ENCODE measurements around the gene KRTAP9-6. TPM values are rescaled to one million over a fixed set of nuclear protein-coding genes. Genes with fewer than 3 reads are reported as not detected.
"Not testable (repeated sequence)": the region's sequence is repeated elsewhere in the genome, so short reads cannot be mapped to it uniquely, and the experiment has no call there.

KRTAP9-6 gene
- polyA plus RNA-seq, 2 of the 4 experiments (the other 2 are of a cell fraction), result not detected

DNA sequence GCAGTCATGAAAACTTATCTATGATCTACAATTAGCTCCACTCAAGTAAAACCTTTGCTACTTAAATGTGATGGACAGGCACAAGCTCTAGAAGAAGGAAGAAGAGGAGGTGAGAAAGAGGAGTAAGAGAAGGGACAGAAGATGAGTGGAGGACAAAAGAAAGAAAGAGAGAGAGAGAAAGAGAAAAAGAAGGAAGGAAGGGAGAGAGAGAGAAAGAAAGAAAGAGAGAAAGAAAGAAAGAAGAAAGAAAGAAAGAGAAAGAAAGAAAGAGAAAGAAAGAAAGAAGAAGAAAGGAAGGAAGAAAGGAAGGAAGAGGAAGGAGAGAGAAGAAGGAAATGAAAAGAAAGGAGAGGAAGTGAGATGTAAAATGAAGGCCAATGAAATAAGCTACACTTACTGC, 35.1 kb upstream of the KRTAP9-6 start:
- ATAC-seq, result no peak
- CTCF ChIA-PET, result interaction anchor here (0.8 kb wide), 1 partner anchor 60 kb away, joined by 3 read pairs; no protein-coding TSS in a partner anchor
- TF ChIP-seq MAX (IDR thresholded peaks at IDR 0.05) (no peak), NPAS2 (CRISPR knock-in tag; IDR thresholded peaks at IDR 0.05; ENCODE audit: borderline replicate concordance) (no peak)
- DNase-seq (ENCODE audit: low read depth in 1 of 2, low spot score in 1 of 2), result no peak
- H3K27ac ChIP-seq, result no peak overlapping the region
- H3K4me3 ChIP-seq, result no peak overlapping the region
- no peaks in the 10 kb centered on the region for H3K9me3 ChIP-seq
- POLR2A ChIA-PET, result no interaction called here
- FAIRE-seq, result no peak
- no peaks in the 10 kb centered on the region for H3K4me1 ChIP-seq
- H3K4me2 ChIP-seq, result no peak overlapping the region

DNA sequence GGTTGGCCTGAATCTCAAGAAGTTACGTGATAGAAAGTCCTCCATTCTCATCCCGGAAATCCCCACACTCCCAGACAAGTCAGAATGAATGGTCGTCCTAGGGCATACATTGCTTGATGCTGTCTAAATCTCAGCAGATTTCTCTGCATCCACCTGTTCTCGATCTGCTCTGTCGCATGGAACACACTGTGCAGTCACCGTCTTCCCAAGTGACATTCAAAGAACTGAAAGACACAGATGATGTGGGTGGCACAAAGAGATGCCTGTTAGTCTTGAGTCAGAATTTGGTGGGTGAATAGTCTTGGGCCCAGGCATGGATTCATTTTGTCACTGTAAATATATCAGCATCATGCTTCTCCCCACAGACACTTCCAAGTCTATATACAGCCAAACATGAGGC, 33.4 kb upstream of the KRTAP9-6 start:
- DNase-seq (ENCODE audit: low read depth in 1 of 2, low spot score in 1 of 2), result no peak
- no peaks in the 10 kb centered on the region for H3K4me1 ChIP-seq
- ATAC-seq, result no peak
- H3K4me2 ChIP-seq, result no peak overlapping the region
- H3K9me3 ChIP-seq, result no peaks in the 10 kb centered on the region
- 74% methylated on average over 6 of the region's 6 CpGs for WGBS (ENCODE audit: missing lambda C conversion rate)
- H3K4me3 ChIP-seq, result no peak overlapping the region
- TF ChIP-seq FOSB (CRISPR knock-in tag; IDR thresholded peaks at IDR 0.05) (no peak), POLR2A (IDR thresholded peaks at IDR 0.05; ENCODE audit: low read length) (no peak), ZSCAN20 (CRISPR knock-in tag; IDR thresholded peaks at IDR 0.05) (no peak)
- POLR2A ChIA-PET, result no interaction called here
- H3K27ac ChIP-seq, result no peak overlapping the region
- CTCF ChIA-PET, result no interaction called here
- no peak for FAIRE-seq

- WGBS (ENCODE audit: missing lambda C conversion rate), result 54% methylated on average over 1 of the region's 1 CpG
- H3K4me1 ChIP-seq; DNase-seq (ENCODE audit: low read depth in 1 of 2, low spot score in 1 of 2); H3K9me3 ChIP-seq; H3K4me2 ChIP-seq; POLR2A ChIA-PET; FAIRE-seq; ATAC-seq; H3K27ac ChIP-seq; H3K4me3 ChIP-seq: not testable (repeated sequence)
- CTCF ChIA-PET, result interaction anchor here (0.9 kb wide), 1 partner anchor 28 kb away, joined by 3 read pairs; no protein-coding TSS in a partner anchor
Measured at GRCh38 chr17:41232399-41233105, 32.6 kb upstream of the KRTAP9-6 start, which contains the start of gene KRTAP9-3. Gene KRTAP9-3, plus strand, starts transcription at chr17:41232449. Its CDS starts 53 bp downstream, at chr17:41232502.

- FAIRE-seq; H3K4me2 ChIP-seq; H3K4me3 ChIP-seq; DNase-seq (ENCODE audit: low read depth in 1 of 2, low spot score in 1 of 2); ATAC-seq; H3K27ac ChIP-seq; CTCF ChIA-PET; H3K4me1 ChIP-seq; POLR2A ChIA-PET: not testable (repeated sequence)
- WGBS (ENCODE audit: missing lambda C conversion rate), result 47% methylated on average over 4 of the region's 4 CpGs
- peaks cover 16% of the 10 kb centered on the region; the same call in 2 of the 3 replicates for H3K9me3 ChIP-seq
Measured at GRCh38 chr17:41237116-41237515, 28.1 kb upstream of the KRTAP9-6 start.

- DNase-seq (ENCODE audit: low read depth in 1 of 2, low spot score in 1 of 2); CTCF ChIA-PET; H3K4me1 ChIP-seq; H3K4me3 ChIP-seq; H3K4me2 ChIP-seq; FAIRE-seq; ATAC-seq; POLR2A ChIA-PET; H3K27ac ChIP-seq: not testable (repeated sequence)
- H3K9me3 ChIP-seq, result peaks cover 18% of the 10 kb centered on the region; the same call in 2 of the 3 replicates
- WGBS (ENCODE audit: missing lambda C conversion rate), result 24% methylated on average over 3 of the region's 3 CpGs
Measured at GRCh38 chr17:41237949-41238437, 27.2 kb upstream of the KRTAP9-6 start, which contains the start of gene KRTAP9-8. Gene KRTAP9-8, plus strand, starts transcription at chr17:41237999. Its CDS starts 53 bp downstream, at chr17:41238052.

- H3K27ac ChIP-seq; H3K4me2 ChIP-seq; CTCF ChIA-PET; H3K4me3 ChIP-seq; DNase-seq (ENCODE audit: low read depth in 1 of 2, low spot score in 1 of 2); H3K4me1 ChIP-seq; H3K9me3 ChIP-seq; POLR2A ChIA-PET; ATAC-seq: not testable (repeated sequence)
- WGBS (ENCODE audit: missing lambda C conversion rate), result 40% methylated on average over 2 of the region's 2 CpGs
- peak; percentile 43 for FAIRE-seq
Measured at GRCh38 chr17:41246995-41247787, 18.0 kb upstream of the KRTAP9-6 start.

DNA sequence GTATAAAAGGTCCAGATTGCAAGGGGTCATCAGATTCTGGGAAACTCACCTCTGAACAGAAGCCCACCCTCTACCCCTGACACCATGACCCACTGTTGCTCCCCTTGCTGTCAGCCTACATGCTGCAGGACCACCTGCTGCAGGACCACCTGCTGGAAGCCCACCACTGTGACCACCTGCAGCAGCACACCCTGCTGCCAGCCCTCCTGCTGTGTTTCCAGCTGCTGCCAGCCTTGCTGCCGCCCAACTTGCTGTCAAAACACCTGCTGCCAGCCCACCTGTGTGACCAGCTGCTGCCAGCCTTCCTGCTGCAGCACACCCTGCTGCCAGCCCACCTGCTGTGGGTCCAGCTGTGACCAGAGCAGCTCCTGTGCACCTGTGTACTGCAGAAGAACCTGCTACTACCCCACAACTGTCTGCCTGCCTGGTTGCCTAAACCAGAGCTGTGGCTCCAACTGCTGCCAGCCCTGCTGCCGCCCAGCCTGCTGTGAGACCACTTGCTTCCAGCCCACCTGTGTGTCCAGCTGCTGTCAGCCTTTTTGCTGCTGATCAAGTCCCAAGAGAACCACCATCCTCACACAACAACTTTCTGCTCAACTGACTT, 15.4 kb upstream of the KRTAP9-6 start, which contains the start of gene KRTAP9-4:
KRTAP9-4 (plus strand) TSS at position 51 of the 604 bp plus-strand sequence; CDS start at position 85, 34 bp downstream.
- H3K27ac ChIP-seq; H3K4me3 ChIP-seq; H3K4me2 ChIP-seq; DNase-seq (ENCODE audit: low read depth in 1 of 2, low spot score in 1 of 2); H3K9me3 ChIP-seq; H3K4me1 ChIP-seq; ATAC-seq; POLR2A ChIA-PET; FAIRE-seq; CTCF ChIA-PET: not testable (repeated sequence)
- WGBS (ENCODE audit: missing lambda C conversion rate), result 38% methylated on average over 2 of the region's 2 CpGs
